Measurements from ENCODE around the gene C6orf47.

C6orf47 gene

GRCh38 chr6:31701666-31702404, 41.3 kb upstream of the C6orf47 start:
- TF ChIP-seq Cebpa-rat (IDR thresholded peaks at IDR 0.05) = no peak
- Histone ChIP-seq H3K27ac (peak overlapping the region; percentile 91), H3K4me2 (peak overlapping the region; percentile 91)

GRCh38 chr6:31700740-31701401, 40.3 kb upstream of the C6orf47 start:
- Histone ChIP-seq H4K20me1 (peaks cover 14% of the 10 kb centered on the region), H3K27me3 (no peaks in the 10 kb centered on the region), H3K27ac (no peak overlapping the region), H3K4me3 (no peak overlapping the region), H3K9ac (no peak overlapping the region), H3K36me3 (peaks cover 50% of the 10 kb centered on the region), H3K4me2 (peak overlapping the region; percentile 91), H3K4me1 (peaks cover 31% of the 10 kb centered on the region), H3K9me3 (no peaks in the 10 kb centered on the region)
- no peak for TF ChIP-seq Cebpa-rat (IDR thresholded peaks at IDR 0.05)

More at GRCh38 chr6:31701666-31702404, 41.3 kb upstream of the C6orf47 start:
- H3K36me3 ChIP-seq = peaks cover 40% of the 10 kb centered on the region
- H3K4me3 ChIP-seq = peak overlapping the region; percentile 83
- no peaks in the 10 kb centered on the region for H3K9me3 ChIP-seq
- H3K9ac ChIP-seq = peak overlapping the region; percentile 92
- H4K20me1 ChIP-seq = peaks cover 12% of the 10 kb centered on the region
- no peaks in the 10 kb centered on the region for H3K27me3 ChIP-seq
- H3K4me1 ChIP-seq = peaks cover 36% of the 10 kb centered on the region

GRCh38 chr6:31697555-31697954, 37.0 kb upstream of the C6orf47 start:
- Histone ChIP-seq H3K27me3 (no peaks in the 10 kb centered on the region), H3K4me3 (no peak overlapping the region), H3K9ac (no peak overlapping the region), H3K4me1 (peaks cover 23% of the 10 kb centered on the region), H3K27ac (no peak overlapping the region), H3K4me2 (no peak overlapping the region), H3K9me3 (no peaks in the 10 kb centered on the region), H4K20me1 (peaks cover 14% of the 10 kb centered on the region), H3K36me3 (peaks cover 83% of the 10 kb centered on the region)
- no peak for TF ChIP-seq Cebpa-rat (IDR thresholded peaks at IDR 0.05)

DNA sequence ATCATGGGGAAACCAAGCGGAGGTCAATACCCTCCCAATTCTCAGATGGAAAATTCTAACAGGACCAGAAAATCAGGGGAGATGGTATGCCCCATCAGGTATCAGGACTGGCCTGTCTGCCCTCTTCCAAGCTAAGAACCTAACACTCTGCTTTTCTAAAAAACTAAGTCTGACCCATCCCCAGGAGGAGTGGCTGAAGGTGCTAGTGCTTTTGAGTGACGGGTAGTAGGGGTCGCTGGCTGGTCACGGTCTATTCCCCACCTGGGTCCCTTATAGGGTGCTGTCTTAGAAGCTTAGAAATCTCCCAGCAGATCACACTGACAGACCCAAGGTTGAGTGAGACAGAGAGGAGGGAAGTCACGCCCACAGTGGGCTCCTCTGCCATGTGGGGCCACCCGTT, 33.0 kb upstream of the C6orf47 start:
- TF ChIP-seq Cebpa-rat (IDR thresholded peaks at IDR 0.05) = no peak

DNA sequence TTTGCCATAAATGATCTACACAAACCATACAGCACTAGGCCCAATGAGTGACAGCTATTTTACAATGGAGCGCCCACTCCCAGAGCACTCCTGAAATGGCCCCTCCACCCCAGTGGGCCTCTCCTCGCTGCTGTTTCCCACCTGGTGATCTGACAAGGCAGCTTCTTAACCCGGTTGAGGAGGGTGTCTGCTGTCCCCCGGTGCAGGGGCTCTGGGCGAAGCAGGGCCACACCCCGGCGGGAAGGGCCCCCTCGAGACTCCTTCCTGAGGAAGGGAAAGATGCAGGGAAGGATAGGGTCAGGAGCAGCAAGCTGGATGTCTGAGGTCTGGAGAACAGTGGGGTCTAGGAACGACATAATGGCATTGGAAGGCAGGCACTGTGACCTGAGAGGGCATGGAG, 32.3 kb upstream of the C6orf47 start:
- H3K4me2 ChIP-seq = no peak overlapping the region
- H3K4me1 ChIP-seq = peaks cover 6% of the 10 kb centered on the region; the same call in 1 of the 2 replicates
- no peaks in the 10 kb centered on the region for H3K9me3 ChIP-seq
- no peaks in the 10 kb centered on the region for H3K27me3 ChIP-seq
- TF ChIP-seq Cebpa-rat (IDR thresholded peaks at IDR 0.05) = no peak
- peaks cover 99% of the 10 kb centered on the region for H3K36me3 ChIP-seq
- peaks cover 5% of the 10 kb centered on the region; the same call in 1 of the 2 replicates for H4K20me1 ChIP-seq
- no peak overlapping the region for H3K9ac ChIP-seq
- H3K4me3 ChIP-seq = no peak overlapping the region
- H3K27ac ChIP-seq = no peak overlapping the region

More for the DNA sequence above, 33.0 kb upstream of the C6orf47 start:
- H3K4me3 ChIP-seq = no peak overlapping the region
- no peak overlapping the region for H3K9ac ChIP-seq
- no peaks in the 10 kb centered on the region for H3K9me3 ChIP-seq
- H3K27ac ChIP-seq = no peak overlapping the region
- no peaks in the 10 kb centered on the region for H3K27me3 ChIP-seq
- peaks cover 7% of the 10 kb centered on the region; the same call in 1 of the 2 replicates for H3K4me1 ChIP-seq
- no peak overlapping the region for H3K4me2 ChIP-seq
- H3K36me3 ChIP-seq = peaks cover 94% of the 10 kb centered on the region
- H4K20me1 ChIP-seq = peaks cover 5% of the 10 kb centered on the region; the same call in 1 of the 2 replicates

- H3K4me2 ChIP-seq = no peak overlapping the region
- H3K4me1 ChIP-seq = 0 out of 2 replicates have a peak, but pooled peaks cover 3% of the 10 kb centered on the region
- H3K9me3 ChIP-seq = no peaks in the 10 kb centered on the region
- H4K20me1 ChIP-seq = peaks cover 5% of the 10 kb centered on the region; the same call in 1 of the 2 replicates
- no peak overlapping the region for H3K4me3 ChIP-seq
- no peak overlapping the region for H3K27ac ChIP-seq
- peaks cover 99% of the 10 kb centered on the region for H3K36me3 ChIP-seq
- H3K27me3 ChIP-seq = no peaks in the 10 kb centered on the region
- no peak for TF ChIP-seq Cebpa-rat (IDR thresholded peaks at IDR 0.05)
- no peak overlapping the region for H3K9ac ChIP-seq
Measured at GRCh38 chr6:31692353-31692752, 31.8 kb upstream of the C6orf47 start.

GRCh38 chr6:31691564-31692108, 31.1 kb upstream of the C6orf47 start:
- no peaks in the 10 kb centered on the region for H3K27me3 ChIP-seq
- H4K20me1 ChIP-seq = no peaks in the 10 kb centered on the region
- no peak overlapping the region for H3K9ac ChIP-seq
- TF ChIP-seq Cebpa-rat (IDR thresholded peaks at IDR 0.05) = no peak
- H3K9me3 ChIP-seq = no peaks in the 10 kb centered on the region
- H3K4me1 ChIP-seq = 0 out of 2 replicates have a peak, but pooled peaks cover 3% of the 10 kb centered on the region
- H3K27ac ChIP-seq = no peak overlapping the region
- H3K4me2 ChIP-seq = no peak overlapping the region
- peaks cover 99% of the 10 kb centered on the region for H3K36me3 ChIP-seq
- no peak overlapping the region for H3K4me3 ChIP-seq

DNA sequence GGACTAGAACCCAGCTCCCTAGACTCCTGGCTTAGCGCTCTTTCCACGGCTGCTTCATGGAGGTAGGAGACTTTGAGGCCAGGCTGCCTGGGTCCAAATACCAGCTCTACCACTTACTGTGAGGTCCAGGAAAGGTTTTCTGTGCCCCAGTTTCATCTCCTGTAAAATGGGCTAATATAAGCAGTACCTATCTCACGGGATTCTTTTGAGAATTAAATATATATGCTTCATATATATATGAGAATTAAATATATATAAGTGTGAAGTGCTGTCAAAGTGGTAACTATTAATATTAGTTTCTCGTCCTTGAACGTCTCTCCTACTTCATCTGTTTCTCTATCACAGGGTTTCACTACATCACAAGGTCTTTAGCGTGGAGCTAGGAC, 30.5 kb upstream of the C6orf47 start:
- Histone ChIP-seq H3K9ac (no peak overlapping the region), H3K4me2 (no peak overlapping the region), H3K4me1 (0 out of 2 replicates have a peak, but pooled peaks cover 3% of the 10 kb centered on the region), H3K36me3 (peaks cover 99% of the 10 kb centered on the region), H3K4me3 (no peak overlapping the region), H3K27me3 (no peaks in the 10 kb centered on the region), H4K20me1 (no peaks in the 10 kb centered on the region), H3K27ac (no peak overlapping the region), H3K9me3 (no peaks in the 10 kb centered on the region)
- TF ChIP-seq Cebpa-rat (IDR thresholded peaks at IDR 0.05) = no peak

DNA sequence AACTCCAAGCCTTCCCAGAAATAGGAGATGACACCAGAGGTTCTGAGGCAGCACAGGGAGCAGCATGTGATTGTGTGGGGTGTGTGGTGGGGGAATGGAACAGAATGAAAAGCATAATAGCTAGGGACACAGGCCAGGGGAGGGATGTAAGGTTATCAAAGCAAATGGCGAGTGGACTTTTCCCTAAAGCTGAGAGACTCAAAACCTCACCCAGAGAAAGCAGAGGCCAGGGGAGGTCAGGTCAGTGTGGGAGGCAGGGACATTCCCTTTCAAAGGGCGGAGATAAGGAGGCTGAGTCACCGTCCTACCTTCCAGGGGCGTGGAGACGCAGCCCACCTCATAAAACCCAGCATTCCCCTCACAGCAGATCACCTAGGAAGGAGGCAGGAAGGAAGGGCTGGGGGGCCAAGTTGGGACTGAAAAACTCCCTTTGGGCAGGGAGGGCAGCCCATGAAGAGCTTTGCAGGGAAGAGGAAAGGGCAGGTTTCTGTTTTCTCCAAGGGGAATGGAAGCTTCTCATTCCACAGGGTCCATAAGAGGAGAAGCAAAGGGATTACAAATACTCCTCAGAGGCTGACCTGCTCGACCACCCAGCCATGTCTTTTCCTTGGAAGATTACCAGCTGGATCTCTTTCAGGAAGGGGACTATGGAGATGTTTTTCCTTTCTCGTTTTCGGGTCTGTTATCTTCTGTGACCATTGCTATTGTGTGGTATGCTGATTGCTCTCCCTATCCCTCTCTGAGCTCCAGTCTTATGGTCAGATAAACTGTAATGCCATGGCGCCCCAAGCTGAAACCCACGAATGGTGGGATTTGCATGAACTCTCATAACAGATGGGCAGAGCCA, 29.9 kb upstream of the C6orf47 start:
- Histone ChIP-seq H3K36me3 (peaks cover 99% of the 10 kb centered on the region), H3K9me3 (no peaks in the 10 kb centered on the region), H4K20me1 (no peaks in the 10 kb centered on the region), H3K27me3 (no peaks in the 10 kb centered on the region), H3K4me1 (0 out of 2 replicates have a peak, but pooled peaks cover 3% of the 10 kb centered on the region), H3K4me3 (no peak overlapping the region), H3K27ac (no peak overlapping the region), H3K9ac (no peak overlapping the region), H3K4me2 (no peak overlapping the region)
- no peak for TF ChIP-seq Cebpa-rat (IDR thresholded peaks at IDR 0.05)

Measured in BLaER1 (cell line).